HCT116 (cell line): ENCODE measurements around the gene ABHD17B. TPM values are rescaled to one million over a fixed set of nuclear protein-coding genes. Genes with fewer than 3 reads are reported as not detected.

Experiments used
- ATAC-seq: fragments of 200-7000 bp; cut with Tn5 transposase; 2 replicates; pipeline ENCODE4 v1.9.1; 2020; ENCODE audit warnings: mild to moderate bottlenecking, moderate library complexity
- BruUV-seq: library from RNA; stranded (reverse); fragments of 400-500 nt; replicated peaks from 2 replicates; lab custom pipeline; 2021; lab: Mats Ljungman, UMichigan
- CTCF ChIA-PET: fragments of 300-600 bp; sonication (Branson Sonifier 250); formaldehyde crosslinking; loops from one replicate; lab custom pipeline; 2021; ENCODE audit warnings: antibody characterized with exemption; lab: Charles Lee
- POLR2A ChIA-PET: fragments of 300-600, 350-600 bp; sonication (Branson Sonifier 250); formaldehyde crosslinking; loops from one replicate; lab custom pipeline; 2021; ENCODE audit warnings: antibody characterized with exemption; lab: Charles Lee
- RAD21 ChIA-PET, 2 experiments: fragments of 300-600 bp; sonication (Branson Sonifier 250); formaldehyde crosslinking; loops; one replicate each; lab custom pipeline; 2023; ENCODE audit warnings: low total read pairs in 2 of 2; ENCODE audit not compliant: uncharacterized antibody in 2 of 2, unreplicated experiment in 2 of 2, low non-redundant PET in 1 of 2; lab: Charles Lee
- DNase-seq: peaks from one replicate; pipeline ENCODE4 v3.0.0-alpha.2; 2010; ENCODE audit warnings: low read depth, low spot score
- H2AFZ ChIP-seq: fragments of 200-600 bp; shearing (Covaris generic), sonication (generic); 2 replicates; pipeline ENCODE4 v1.6.1; 2017; ENCODE audit warnings: low read depth, mixed run types, mixed read lengths, antibody characterized with exemption, low read length; ENCODE audit not compliant: poor library complexity, severe bottlenecking
- H3K27ac ChIP-seq: 2 replicates; pipeline ENCODE4 v1.5.1; 2012; ENCODE audit warnings: low read depth, low read length
- H3K27me3 ChIP-seq: fragments of 200-600 bp; sonication (generic); 2 replicates; pipeline ENCODE4 v1.6.1; 2016; ENCODE audit warnings: mixed run types, low read length, mixed read lengths; ENCODE audit not compliant: insufficient read depth
- H3K36me3 ChIP-seq, 2 experiments: fragments of 200-500 bp in 1 of 2; fragments of 200-600 bp in 1 of 2; sonication (Bioruptor generic) in 1 of 2; sonication (generic) in 1 of 2; 2 replicates each; pipeline versions ENCODE4 v1.5.1 to v1.6.1; 2014 to 2016; ENCODE audit warnings: low read length in 2 of 2, inconsistent platforms in 1 of 2, mixed read lengths in 1 of 2, mixed run types in 1 of 2; ENCODE audit not compliant: insufficient read depth in 2 of 2, control insufficient read depth in 1 of 2
- H3K4me1 ChIP-seq, 2 experiments: fragments of 200-600 bp in 1 of 2; sonication (generic) in 1 of 2; 2 replicates each; pipeline versions ENCODE4 v1.5.1 to v1.6.1; 2012 to 2017; ENCODE audit warnings: low read length in 2 of 2, inconsistent platforms in 1 of 2, mild to moderate bottlenecking in 1 of 2, mixed read lengths in 1 of 2, mixed run types in 1 of 2, moderate library complexity in 1 of 2; ENCODE audit not compliant: insufficient read depth in 2 of 2, control insufficient read depth in 1 of 2
- H3K4me2 ChIP-seq: fragments of 200-600 bp; sonication (generic); 2 replicates; pipeline ENCODE4 v1.6.1; 2017; ENCODE audit warnings: mixed run types, low read length, mixed read lengths
- H3K4me3 ChIP-seq, 2 experiments: fragments of 200-600 bp in 1 of 2; sonication (generic) in 1 of 2; replicated peaks in 1 of 2; 2 replicates each; pipeline ENCODE4 v1.5.1; 2011 to 2016; ENCODE audit warnings: low read length in 2 of 2, control low read depth in 1 of 2, low read depth in 1 of 2, mild to moderate bottlenecking in 1 of 2, mixed read lengths in 1 of 2, mixed run types in 1 of 2
- H3K79me2 ChIP-seq: fragments of 200-600 bp; sonication (generic); 2 replicates; pipeline ENCODE4 v1.6.1; 2017; ENCODE audit warnings: mild to moderate bottlenecking, mixed run types, low read length, moderate library complexity, mixed read lengths; ENCODE audit not compliant: insufficient read depth
- H3K9ac ChIP-seq: fragments of 200-600 bp; sonication (generic); 2 replicates; pipeline ENCODE4 v1.6.1; 2016; ENCODE audit warnings: low read length, mixed read lengths
- H3K9me2 ChIP-seq: fragments of 200-600 bp; sonication (generic), shearing (Covaris generic); 2 replicates; pipeline ENCODE4 v1.6.1; 2017; ENCODE audit warnings: mixed run types, mild to moderate bottlenecking, moderate library complexity; ENCODE audit not compliant: insufficient read depth
- H3K9me3 ChIP-seq, 2 experiments: fragments of 200-500 bp in 1 of 2; fragments of 200-600 bp in 1 of 2; sonication (Bioruptor generic) in 1 of 2; sonication (generic) in 1 of 2; 2 replicates each; pipeline ENCODE4 v1.6.1; 2014 to 2017; ENCODE audit warnings: low read length in 2 of 2, mixed read lengths in 2 of 2, inconsistent platforms in 1 of 2, low read depth in 1 of 2, mild to moderate bottlenecking in 1 of 2, mixed run types in 1 of 2, moderate library complexity in 1 of 2; ENCODE audit not compliant: control insufficient read depth in 1 of 2, insufficient read depth in 1 of 2
- H4K20me1 ChIP-seq: fragments of 200-600 bp; sonication (generic), shearing (Covaris generic); 2 replicates; pipeline ENCODE4 v1.6.1; 2017; ENCODE audit warnings: mixed run types, mild to moderate bottlenecking, moderate library complexity; ENCODE audit not compliant: insufficient read depth
- CBX3 ChIP-seq: IDR thresholded peaks from 2 replicates; pipeline ENCODE4 v1.6.1; 2012; ENCODE audit warnings: low read depth
- EGR1 ChIP-seq: IDR thresholded peaks from 2 replicates; pipeline ENCODE4 v1.6.1; 2012; ENCODE audit warnings: low read depth
- FOSL1 ChIP-seq: IDR thresholded peaks from 2 replicates; pipeline ENCODE4 v1.6.1; 2012; ENCODE audit warnings: low read depth
- POLR2AphosphoS5 ChIP-seq: IDR thresholded peaks from 2 replicates; pipeline ENCODE4 v1.6.1; 2011; ENCODE audit warnings: mild to moderate bottlenecking, low read depth, low read length, moderate library complexity
- RAD21 ChIP-seq: IDR thresholded peaks from 2 replicates; pipeline ENCODE4 v1.6.1; 2012; ENCODE audit warnings: low read depth, mild to moderate bottlenecking
- TCF7L2 ChIP-seq: IDR thresholded peaks from 2 replicates; pipeline ENCODE4 v1.7.0; 2011; ENCODE audit warnings: borderline replicate concordance, inconsistent platforms; ENCODE audit not compliant: insufficient read depth, insufficient read length; ENCODE audit errors: extremely low read depth
- YY1 ChIP-seq: IDR thresholded peaks from 2 replicates; pipeline ENCODE4 v1.6.1; 2011; ENCODE audit warnings: low read length, low read depth, moderate library complexity, mild to moderate bottlenecking; ENCODE audit not compliant: insufficient replicate concordance; ENCODE audit errors: extremely low read depth
- ZFX ChIP-seq: fragments of 450-650 bp; IDR thresholded peaks from 2 replicates; pipeline ENCODE4 v1.6.1; 2017
- intact Hi-C: fragments of 100-400 bp; cut with micrococcal nuclease; formaldehyde crosslinking; loops from 2 replicates; pipeline ENCODE4 v1.10.0; 2022
- total RNA-seq: library from RNA; stranded (reverse); gene quantifications from one replicate; pipeline ENCODE4 v1.2.1, GENCODE V29; 2021; ENCODE audit not compliant: unreplicated experiment
- TF ChIP-seq, protein P1 (sequence below): IDR thresholded peaks from 2 replicates; pipeline ENCODE4 v1.6.1; 2012
- TF ChIP-seq, protein P2 (sequence below): IDR thresholded peaks from 2 replicates; pipeline ENCODE4 v1.6.1; 2012; ENCODE audit warnings: low read depth
- TF ChIP-seq, protein P3 (sequence below): IDR thresholded peaks from 2 replicates; pipeline ENCODE4 v1.6.1; 2012
- TF ChIP-seq, protein P4 (sequence below): IDR thresholded peaks from 2 replicates; pipeline ENCODE4 v1.6.1; 2011; ENCODE audit warnings: mild to moderate bottlenecking, low read length, moderate library complexity; ENCODE audit not compliant: insufficient replicate concordance; ENCODE audit errors: extremely low read depth

ABHD17B gene
- total RNA-seq, 1 experiment from 2014 or later = 17.0 TPM

DNA sequence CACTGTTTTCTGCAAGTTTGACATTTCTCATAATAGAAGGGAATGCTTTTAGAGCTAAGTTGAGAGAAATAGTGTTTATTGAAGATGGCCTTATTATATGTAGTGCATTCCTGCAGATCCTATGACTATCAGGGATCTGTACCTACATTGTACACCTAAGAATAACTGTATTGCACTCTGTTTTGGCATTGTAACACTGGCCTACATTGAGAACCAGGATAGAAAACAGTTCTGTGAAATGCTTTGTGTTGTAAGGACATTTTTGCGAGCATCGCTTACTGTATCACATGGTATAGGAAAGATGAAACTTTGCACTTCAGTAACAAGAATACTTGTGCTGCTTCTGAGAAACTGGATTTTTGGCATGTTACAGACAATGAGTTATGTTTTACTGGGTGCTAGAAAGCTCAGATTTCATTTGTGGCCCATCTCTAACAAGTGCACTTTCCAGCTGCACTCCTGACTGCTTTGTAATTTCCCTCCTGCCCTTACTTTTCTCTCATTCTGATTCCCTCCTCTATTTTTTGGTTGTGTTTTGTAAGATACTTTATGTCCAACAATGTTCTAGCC lies 31.1 kb upstream of the ABHD17B start:
- ChIA-PET POLR2A (no interaction called here), RAD21 (no interaction called here), CTCF (interaction anchor here (0.6 kb wide), 1 partner anchor 163 kb away, joined by 5 read pairs; no protein-coding TSS in a partner anchor)
- no peak for DNase-seq
- no peaks in the 10 kb centered on the region for H3K9me2 ChIP-seq
- no peaks in the 10 kb centered on the region for H3K27me3 ChIP-seq
- BruUV-seq = no TSS peak
- no peaks in the 10 kb centered on the region for H3K36me3 ChIP-seq
- no peaks in the 10 kb centered on the region; the same call in 1 of the 2 replicates for H4K20me1 ChIP-seq
- H3K27ac ChIP-seq = no peak overlapping the region
- intact Hi-C loops = no loop called here
- no peak overlapping the region for H3K4me3 ChIP-seq
- no peaks in the 10 kb centered on the region for H3K9me3 ChIP-seq
- no peak for ATAC-seq
- peaks cover 0 to 18% of the 10 kb centered on the region in 2 experiments; a peak in 2 of 4 replicates for H3K4me1 ChIP-seq
- H2AFZ ChIP-seq = no peak overlapping the region
- peaks cover 14% of the 10 kb centered on the region for H3K79me2 ChIP-seq
- no peak overlapping the region for H3K4me2 ChIP-seq
- H3K9ac ChIP-seq = no peak overlapping the region
- TF ChIP-seq, protein P1, sequence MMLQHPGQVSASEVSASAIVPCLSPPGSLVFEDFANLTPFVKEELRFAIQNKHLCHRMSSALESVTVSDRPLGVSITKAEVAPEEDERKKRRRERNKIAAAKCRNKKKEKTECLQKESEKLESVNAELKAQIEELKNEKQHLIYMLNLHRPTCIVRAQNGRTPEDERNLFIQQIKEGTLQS = no peak
- no peak for TF ChIP-seq FOSL1
- no peak for TF ChIP-seq TCF7L2
- no peak for TF ChIP-seq EGR1
- TF ChIP-seq ZFX = no peak
- TF ChIP-seq, protein P2, sequence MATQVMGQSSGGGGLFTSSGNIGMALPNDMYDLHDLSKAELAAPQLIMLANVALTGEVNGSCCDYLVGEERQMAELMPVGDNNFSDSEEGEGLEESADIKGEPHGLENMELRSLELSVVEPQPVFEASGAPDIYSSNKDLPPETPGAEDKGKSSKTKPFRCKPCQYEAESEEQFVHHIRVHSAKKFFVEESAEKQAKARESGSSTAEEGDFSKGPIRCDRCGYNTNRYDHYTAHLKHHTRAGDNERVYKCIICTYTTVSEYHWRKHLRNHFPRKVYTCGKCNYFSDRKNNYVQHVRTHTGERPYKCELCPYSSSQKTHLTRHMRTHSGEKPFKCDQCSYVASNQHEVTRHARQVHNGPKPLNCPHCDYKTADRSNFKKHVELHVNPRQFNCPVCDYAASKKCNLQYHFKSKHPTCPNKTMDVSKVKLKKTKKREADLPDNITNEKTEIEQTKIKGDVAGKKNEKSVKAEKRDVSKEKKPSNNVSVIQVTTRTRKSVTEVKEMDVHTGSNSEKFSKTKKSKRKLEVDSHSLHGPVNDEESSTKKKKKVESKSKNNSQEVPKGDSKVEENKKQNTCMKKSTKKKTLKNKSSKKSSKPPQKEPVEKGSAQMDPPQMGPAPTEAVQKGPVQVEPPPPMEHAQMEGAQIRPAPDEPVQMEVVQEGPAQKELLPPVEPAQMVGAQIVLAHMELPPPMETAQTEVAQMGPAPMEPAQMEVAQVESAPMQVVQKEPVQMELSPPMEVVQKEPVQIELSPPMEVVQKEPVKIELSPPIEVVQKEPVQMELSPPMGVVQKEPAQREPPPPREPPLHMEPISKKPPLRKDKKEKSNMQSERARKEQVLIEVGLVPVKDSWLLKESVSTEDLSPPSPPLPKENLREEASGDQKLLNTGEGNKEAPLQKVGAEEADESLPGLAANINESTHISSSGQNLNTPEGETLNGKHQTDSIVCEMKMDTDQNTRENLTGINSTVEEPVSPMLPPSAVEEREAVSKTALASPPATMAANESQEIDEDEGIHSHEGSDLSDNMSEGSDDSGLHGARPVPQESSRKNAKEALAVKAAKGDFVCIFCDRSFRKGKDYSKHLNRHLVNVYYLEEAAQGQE = no peak
- TF ChIP-seq CBX3 = no peak
- TF ChIP-seq, protein P3, sequence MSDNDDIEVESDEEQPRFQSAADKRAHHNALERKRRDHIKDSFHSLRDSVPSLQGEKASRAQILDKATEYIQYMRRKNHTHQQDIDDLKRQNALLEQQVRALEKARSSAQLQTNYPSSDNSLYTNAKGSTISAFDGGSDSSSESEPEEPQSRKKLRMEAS = no peak
- no peak for TF ChIP-seq YY1
- TF ChIP-seq, protein P4, sequence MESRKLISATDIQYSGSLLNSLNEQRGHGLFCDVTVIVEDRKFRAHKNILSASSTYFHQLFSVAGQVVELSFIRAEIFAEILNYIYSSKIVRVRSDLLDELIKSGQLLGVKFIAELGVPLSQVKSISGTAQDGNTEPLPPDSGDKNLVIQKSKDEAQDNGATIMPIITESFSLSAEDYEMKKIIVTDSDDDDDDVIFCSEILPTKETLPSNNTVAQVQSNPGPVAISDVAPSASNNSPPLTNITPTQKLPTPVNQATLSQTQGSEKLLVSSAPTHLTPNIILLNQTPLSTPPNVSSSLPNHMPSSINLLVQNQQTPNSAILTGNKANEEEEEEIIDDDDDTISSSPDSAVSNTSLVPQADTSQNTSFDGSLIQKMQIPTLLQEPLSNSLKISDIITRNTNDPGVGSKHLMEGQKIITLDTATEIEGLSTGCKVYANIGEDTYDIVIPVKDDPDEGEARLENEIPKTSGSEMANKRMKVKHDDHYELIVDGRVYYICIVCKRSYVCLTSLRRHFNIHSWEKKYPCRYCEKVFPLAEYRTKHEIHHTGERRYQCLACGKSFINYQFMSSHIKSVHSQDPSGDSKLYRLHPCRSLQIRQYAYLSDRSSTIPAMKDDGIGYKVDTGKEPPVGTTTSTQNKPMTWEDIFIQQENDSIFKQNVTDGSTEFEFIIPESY = no peak
- no peak for TF ChIP-seq POLR2AphosphoS5
- no peak for TF ChIP-seq RAD21
